ENCODE measurements around the gene GABRR1.

Gene GABRR1

DNA sequence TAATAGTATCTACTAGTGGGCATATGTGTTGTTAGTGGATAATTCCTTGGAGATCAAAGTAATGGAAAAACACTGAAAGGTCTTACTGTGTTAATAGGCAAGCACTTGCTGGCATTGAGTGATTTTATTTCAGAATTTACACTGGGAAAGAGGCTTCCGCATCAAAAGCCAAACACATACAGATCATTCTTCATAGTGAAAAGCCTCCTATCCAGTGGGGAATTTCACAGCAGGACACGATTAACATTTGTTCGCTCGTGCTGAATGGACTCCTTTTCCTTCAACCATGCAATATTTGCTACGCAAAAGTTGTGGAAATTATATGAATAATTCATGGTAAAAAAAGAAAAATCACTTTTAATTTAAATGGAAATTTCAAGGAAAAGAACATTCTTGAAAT is 26.4 kb downstream of the GABRR1 start:
- no peak overlapping the region for H3K4me3 ChIP-seq (ENCODE audit: low read length)
- TF ChIP-seq, protein P1, sequence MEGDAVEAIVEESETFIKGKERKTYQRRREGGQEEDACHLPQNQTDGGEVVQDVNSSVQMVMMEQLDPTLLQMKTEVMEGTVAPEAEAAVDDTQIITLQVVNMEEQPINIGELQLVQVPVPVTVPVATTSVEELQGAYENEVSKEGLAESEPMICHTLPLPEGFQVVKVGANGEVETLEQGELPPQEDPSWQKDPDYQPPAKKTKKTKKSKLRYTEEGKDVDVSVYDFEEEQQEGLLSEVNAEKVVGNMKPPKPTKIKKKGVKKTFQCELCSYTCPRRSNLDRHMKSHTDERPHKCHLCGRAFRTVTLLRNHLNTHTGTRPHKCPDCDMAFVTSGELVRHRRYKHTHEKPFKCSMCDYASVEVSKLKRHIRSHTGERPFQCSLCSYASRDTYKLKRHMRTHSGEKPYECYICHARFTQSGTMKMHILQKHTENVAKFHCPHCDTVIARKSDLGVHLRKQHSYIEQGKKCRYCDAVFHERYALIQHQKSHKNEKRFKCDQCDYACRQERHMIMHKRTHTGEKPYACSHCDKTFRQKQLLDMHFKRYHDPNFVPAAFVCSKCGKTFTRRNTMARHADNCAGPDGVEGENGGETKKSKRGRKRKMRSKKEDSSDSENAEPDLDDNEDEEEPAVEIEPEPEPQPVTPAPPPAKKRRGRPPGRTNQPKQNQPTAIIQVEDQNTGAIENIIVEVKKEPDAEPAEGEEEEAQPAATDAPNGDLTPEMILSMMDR (conservative IDR thresholded peaks at IDR 0.05; ENCODE audit: low read length): no peak
- DNase-seq (ENCODE audit: low read depth): no peak

DNA sequence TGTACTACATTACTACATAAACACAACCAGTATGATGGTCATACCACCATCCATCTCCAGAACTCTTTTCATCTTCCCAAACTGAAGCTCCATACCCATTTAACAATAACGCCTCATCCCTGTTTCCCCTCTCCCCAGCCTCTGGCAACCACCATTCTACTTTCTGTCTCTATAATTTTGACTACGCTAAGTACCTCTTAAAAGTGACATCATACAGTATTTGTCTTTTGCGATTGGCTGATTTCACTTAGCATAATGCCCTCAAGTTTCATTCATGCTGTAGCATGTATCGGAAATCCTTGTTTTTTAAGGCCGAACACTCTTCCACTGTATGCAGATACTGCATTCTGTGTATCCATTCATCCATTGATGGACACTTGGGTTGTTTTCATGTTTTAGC is 29.7 kb downstream of the GABRR1 start:
- DNase-seq (ENCODE audit: low read depth): no peak
- no peak overlapping the region for H3K4me3 ChIP-seq (ENCODE audit: low read length)
- TF ChIP-seq, protein P1 (conservative IDR thresholded peaks at IDR 0.05; ENCODE audit: low read length): no peak

DNA sequence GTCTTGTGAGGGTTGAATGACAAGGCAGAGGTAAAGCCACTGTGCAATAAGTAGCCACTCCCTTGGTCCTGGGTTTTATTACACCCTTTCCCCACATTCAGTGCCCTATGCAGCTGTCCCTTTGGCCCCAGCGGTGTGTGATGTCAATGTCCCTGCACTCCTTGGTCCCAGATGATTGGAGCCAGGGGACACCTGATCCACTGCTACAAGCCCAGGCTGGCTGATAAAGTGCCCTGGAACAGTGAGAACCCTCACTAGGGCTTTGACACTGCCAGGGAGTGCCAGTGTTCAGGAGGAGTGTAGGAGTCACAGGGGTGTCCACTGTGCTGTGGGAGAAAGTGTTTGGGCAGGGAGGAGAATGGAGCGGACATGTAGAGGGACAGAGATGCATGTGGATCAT is 30.4 kb downstream of the GABRR1 start:
- DNase-seq (ENCODE audit: low read depth): no peak
- no peak overlapping the region for H3K4me3 ChIP-seq (ENCODE audit: low read length)

DNA sequence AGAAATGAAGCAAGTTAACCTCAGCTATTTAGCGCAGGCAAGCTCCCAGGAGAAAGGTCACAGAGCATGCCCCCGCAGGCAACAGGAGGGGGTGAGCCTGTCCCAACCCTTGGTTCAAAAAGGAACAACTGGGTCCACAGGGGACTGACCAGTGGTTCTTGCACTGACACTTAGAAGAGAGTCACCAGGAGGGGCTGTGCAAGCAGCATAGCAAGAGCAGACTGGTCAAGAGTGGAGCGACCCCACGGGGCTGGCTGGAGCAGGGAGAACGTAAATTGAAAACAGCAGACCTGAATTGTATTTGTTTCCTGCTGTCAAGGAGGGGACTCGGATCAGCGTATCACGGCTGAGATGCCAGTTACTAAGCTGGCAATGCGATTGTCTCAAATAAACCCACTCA is 32.8 kb downstream of the GABRR1 start:
- no peak for DNase-seq (ENCODE audit: low read depth)
- H3K4me3 ChIP-seq (ENCODE audit: low read length): no peak overlapping the region
- TF ChIP-seq, protein P1 (conservative IDR thresholded peaks at IDR 0.05; ENCODE audit: low read length): no peak

More for the DNA sequence above, 30.4 kb downstream of the GABRR1 start:
- TF ChIP-seq, protein P1 (conservative IDR thresholded peaks at IDR 0.05; ENCODE audit: low read length): no peak

DNA sequence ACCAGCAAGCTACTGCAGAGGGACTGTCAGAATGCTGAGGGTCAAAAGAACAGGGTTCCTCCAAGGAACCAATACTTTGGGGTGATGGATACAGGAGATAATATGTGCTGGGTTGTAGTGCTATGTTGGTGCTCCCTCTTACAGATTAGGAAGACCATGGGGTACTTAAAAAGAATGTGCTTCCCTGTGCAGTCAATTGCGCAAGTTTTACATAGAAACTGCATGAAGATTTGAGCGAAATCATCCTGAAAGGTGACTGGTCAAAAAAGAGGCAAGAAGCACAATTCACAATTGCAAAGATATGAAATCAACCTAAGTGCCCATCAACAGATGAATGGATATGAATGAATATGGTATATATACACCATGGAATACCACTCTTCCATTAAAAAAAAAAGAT is 33.9 kb downstream of the GABRR1 start:
- no peak overlapping the region for H3K4me3 ChIP-seq (ENCODE audit: low read length)
- TF ChIP-seq, protein P1 (conservative IDR thresholded peaks at IDR 0.05; ENCODE audit: low read length): no peak
- DNase-seq (ENCODE audit: low read depth): no peak

DNA sequence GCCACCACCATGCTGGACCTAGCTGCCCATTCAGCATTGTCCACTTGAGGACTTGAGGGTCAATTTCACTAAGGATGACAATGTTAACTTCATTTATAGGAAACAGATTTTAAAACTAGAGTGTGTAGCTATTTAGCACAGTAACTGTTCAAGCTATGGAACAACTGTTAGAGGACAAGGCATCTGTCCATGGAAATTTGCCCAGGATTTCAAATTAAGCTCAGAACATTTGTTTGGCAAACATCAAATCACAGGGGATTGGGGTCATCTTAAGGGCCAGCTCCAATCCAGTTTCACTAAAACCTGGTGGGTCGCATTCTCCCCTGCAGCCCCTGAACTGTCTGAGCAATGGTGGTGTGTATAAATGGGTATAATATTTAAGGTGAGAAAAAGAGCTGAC is 36.2 kb downstream of the GABRR1 start:
- TF ChIP-seq, protein P1 (conservative IDR thresholded peaks at IDR 0.05; ENCODE audit: low read length): no peak
- no peak for DNase-seq (ENCODE audit: low read depth)
- no peak overlapping the region for H3K4me3 ChIP-seq (ENCODE audit: low read length)

DNA sequence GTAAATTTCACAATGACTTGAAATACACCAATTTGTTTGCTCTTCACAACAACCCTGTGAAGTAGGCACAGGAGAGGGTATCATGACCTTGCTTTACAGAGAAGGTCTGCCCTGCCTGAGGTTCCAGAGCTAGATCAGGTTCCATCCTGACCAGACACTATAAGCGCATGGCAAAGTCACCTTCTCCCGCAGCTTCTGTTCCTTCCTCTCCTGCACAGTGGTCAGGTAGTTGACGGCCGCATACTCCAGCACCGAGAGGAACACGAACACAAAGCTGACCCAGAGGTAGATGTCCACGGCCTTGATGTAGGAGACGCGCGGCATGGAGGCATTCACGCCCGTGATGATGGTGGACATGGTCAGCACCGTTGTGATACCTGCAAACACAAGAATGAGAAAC is 37.0 kb downstream of the GABRR1 start:
- TF ChIP-seq, protein P1 (conservative IDR thresholded peaks at IDR 0.05; ENCODE audit: low read length): no peak
- H3K4me3 ChIP-seq (ENCODE audit: low read length): no peak overlapping the region
- no peak for DNase-seq (ENCODE audit: low read depth)
